Upper lobe of left lung (tissue), 4 donors: ENCODE results near the gene NENF.
"Not testable (repeated sequence)": the region's sequence is repeated elsewhere in the genome, so short reads cannot be mapped to it uniquely, and the experiment has no call there.

Experiments
- CTCF ChIP-seq, 6 experiments: fragments of 450-650 bp in 4 of 6; fragments of 200-600 bp in 2 of 6; sonication (generic) in 2 of 6; IDR thresholded peaks; one replicate each; pipeline ENCODE4 v1.5.1; 2016 to 2019; ENCODE audit warnings: antibody characterized with exemption in 6 of 6
- POLR2AphosphoS5 ChIP-seq, 2 donors: sonication (generic); formaldehyde crosslinking; IDR thresholded peaks; one replicate each; pipeline ENCODE4 v1.5.1; 2017; ENCODE audit warnings: antibody characterized with exemption in 2 of 2

DNA sequence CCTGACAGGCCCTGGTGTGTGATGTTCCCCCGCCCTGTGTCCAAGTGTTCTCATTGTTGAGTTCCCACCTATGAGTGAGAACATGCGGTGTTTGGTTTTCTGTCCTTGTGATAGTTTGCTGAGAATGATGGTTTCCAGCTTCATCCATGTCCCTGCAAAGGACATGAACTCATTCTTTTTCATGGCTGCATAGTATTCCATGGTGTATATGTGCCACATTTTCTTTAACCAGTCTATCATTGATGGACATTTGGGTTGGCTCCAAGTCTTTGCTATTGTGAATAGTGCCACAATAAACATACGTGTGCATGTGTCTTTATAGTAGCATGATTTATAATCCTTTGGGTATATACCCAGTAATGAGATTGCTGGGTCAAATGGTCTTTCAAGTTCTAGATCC, 43.1 kb downstream of the NENF start:
- not testable (repeated sequence) for TF ChIP-seq POLR2AphosphoS5, CTCF (IDR thresholded peaks at IDR 0.05)
